ENCODE measurements around the gene NPEPL1. TPM values are rescaled to one million over a fixed set of nuclear protein-coding genes. Genes with fewer than 3 reads are reported as not detected.

The NPEPL1 gene
- total RNA-seq, 1 experiment from 2014 or later = 31.1 TPM

DNA sequence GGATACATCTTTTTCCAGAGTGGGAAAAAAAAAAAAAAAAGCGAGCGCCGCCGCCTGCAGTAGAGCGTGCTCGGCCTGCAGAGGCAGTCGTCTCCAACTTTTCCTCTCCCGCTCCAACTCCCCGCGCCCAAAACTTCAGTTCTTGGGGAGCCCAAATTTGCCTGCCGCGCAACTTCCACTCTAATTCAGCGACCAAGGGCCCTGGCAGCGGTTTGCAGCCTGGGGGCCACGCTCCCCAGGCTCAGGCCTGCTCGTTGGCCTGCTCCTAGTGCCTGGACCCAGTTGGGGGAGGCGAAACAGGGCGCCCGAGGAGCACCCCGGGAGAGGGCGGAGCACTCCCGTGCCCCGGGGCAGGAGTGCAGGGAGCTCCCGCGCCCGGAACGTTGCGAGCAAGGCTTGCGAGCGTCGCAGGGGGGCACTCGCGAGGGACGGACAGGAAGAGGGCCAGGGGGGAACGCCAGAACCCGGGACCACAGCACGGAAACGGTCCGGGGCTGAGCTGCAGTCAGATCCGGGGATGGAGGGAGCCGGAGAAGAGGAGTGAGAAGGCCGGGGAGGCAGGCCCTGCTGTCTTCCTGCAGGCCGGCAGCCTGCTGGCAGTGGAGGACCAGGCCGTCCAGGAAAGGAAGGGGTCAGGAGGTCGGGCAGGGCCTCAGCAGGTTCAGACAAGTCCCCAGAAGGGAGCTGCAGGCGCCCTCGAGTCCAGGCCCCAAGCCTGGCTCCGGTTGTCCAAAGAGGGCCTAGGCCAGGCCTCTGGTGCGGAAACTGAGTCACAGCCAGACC is 41.6 kb upstream of the NPEPL1 start, which contains the start of gene STX16:
Gene STX16, plus strand, starts transcription at position 508 of the 783 bp plus-strand sequence. CDS start 724 bp downstream, outside the sequence.
- DNase-seq = peak; percentile 90
- H3K4me1 Mint-ChIP-seq = peaks cover 31% of the 10 kb centered on the region in 2 experiments
- peaks cover 14% of the 10 kb centered on the region; the same call in 1 of the 2 replicates for H3K79me2 ChIP-seq (ENCODE audit: insufficient read depth, low read length)
- peak within 1 kb of the TSS; percentile 98 to 100 (median 99) for H3K27ac Mint-ChIP-seq
- H3K23ac ChIP-seq (ENCODE audit: insufficient read length, low read depth, low read length) = no peak within 1 kb of the TSS
- H2BK120ac ChIP-seq (ENCODE audit: low read depth, low read length, poor library complexity, severe bottlenecking) = no peak within 1 kb of the TSS
- H3K27me3 Mint-ChIP-seq (ENCODE audit: low read depth) = peaks cover 2% of the 10 kb centered on the region; the same call in 1 of the 2 replicates
- TF ChIP-seq, protein P1, sequence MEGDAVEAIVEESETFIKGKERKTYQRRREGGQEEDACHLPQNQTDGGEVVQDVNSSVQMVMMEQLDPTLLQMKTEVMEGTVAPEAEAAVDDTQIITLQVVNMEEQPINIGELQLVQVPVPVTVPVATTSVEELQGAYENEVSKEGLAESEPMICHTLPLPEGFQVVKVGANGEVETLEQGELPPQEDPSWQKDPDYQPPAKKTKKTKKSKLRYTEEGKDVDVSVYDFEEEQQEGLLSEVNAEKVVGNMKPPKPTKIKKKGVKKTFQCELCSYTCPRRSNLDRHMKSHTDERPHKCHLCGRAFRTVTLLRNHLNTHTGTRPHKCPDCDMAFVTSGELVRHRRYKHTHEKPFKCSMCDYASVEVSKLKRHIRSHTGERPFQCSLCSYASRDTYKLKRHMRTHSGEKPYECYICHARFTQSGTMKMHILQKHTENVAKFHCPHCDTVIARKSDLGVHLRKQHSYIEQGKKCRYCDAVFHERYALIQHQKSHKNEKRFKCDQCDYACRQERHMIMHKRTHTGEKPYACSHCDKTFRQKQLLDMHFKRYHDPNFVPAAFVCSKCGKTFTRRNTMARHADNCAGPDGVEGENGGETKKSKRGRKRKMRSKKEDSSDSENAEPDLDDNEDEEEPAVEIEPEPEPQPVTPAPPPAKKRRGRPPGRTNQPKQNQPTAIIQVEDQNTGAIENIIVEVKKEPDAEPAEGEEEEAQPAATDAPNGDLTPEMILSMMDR (conservative IDR thresholded peaks at IDR 0.05) = peak; percentile 82
- no peak within 1 kb of the TSS for H2BK20ac ChIP-seq (ENCODE audit: low read depth, low read length, poor library complexity, severe bottlenecking)
- H3K27ac ChIP-seq (ENCODE audit: insufficient read length, low read depth, low read length) = peak within 1 kb of the TSS; percentile 95
- H3K4me3 Mint-ChIP-seq = peak within 1 kb of the TSS; percentile 95 to 98
- peak within 1 kb of the TSS; percentile 84 for H3K18ac ChIP-seq (ENCODE audit: insufficient read length, low read depth, low read length)
- H3K9ac ChIP-seq (ENCODE audit: extremely low read depth, insufficient read length, low read length) = peak within 1 kb of the TSS; percentile 71
- peaks cover 21% of the 10 kb centered on the region for H3K23me2 ChIP-seq (ENCODE audit: insufficient read length, low read depth, low read length, poor library complexity, severe bottlenecking)
- no peak within 1 kb of the TSS; the same call in 1 of the 2 replicates for H2BK15ac ChIP-seq (ENCODE audit: low read depth, low read length)
- no peaks in the 10 kb centered on the region for H3K9me3 ChIP-seq (ENCODE audit: control insufficient read depth, low read depth, low read length)
- H3K79me1 ChIP-seq (ENCODE audit: insufficient read depth, low read depth, low read length, poor library complexity, severe bottlenecking) = no peaks in the 10 kb centered on the region
- H3K56ac ChIP-seq (ENCODE audit: insufficient read length, low read depth, low read length) = peak within 1 kb of the TSS; percentile 70
- H2AK5ac ChIP-seq (ENCODE audit: insufficient read length, low read length) = no peak within 1 kb of the TSS
- no peak within 1 kb of the TSS for H3T11ph ChIP-seq (ENCODE audit: low read length)
- H3K27me3 ChIP-seq (ENCODE audit: insufficient read depth, low read length) = no peaks in the 10 kb centered on the region
- no peaks in the 10 kb centered on the region; a peak in 1 of 5 replicates for H3K9me3 Mint-ChIP-seq
- H3K14ac ChIP-seq (ENCODE audit: insufficient read depth, low read length) = peak within 1 kb of the TSS; percentile 85
- H2AFZ ChIP-seq (ENCODE audit: low read length) = no peak within 1 kb of the TSS
- H2BK5ac ChIP-seq (ENCODE audit: insufficient read length, low read length) = peak within 1 kb of the TSS; percentile 88
- peak within 1 kb of the TSS; percentile 98 for H3K4me2 ChIP-seq (ENCODE audit: insufficient read depth, insufficient read length, low read length)
- H3K4ac ChIP-seq (ENCODE audit: low read depth, low read length) = peak within 1 kb of the TSS; percentile 11
- no peak within 1 kb of the TSS for H2BK12ac ChIP-seq (ENCODE audit: insufficient read length, low read depth, low read length)
- H4K5ac ChIP-seq (ENCODE audit: insufficient read length, low read depth, low read length) = no peak within 1 kb of the TSS
- no peaks in the 10 kb centered on the region for H4K20me1 ChIP-seq (ENCODE audit: control insufficient read depth, insufficient read depth, insufficient read length)
- peak within 1 kb of the TSS; percentile 11 for H4K91ac ChIP-seq (ENCODE audit: insufficient read length, low read depth, low read length)
- WGBS (ENCODE audit: extremely low coverage, insufficient read length, low lambda C conversion rate) = no CpG with 5 or more reads among the region's 49 CpGs
- H4K8ac ChIP-seq (replicated peaks; ENCODE audit: insufficient read length, low read depth, low read length) = no peak within 1 kb of the TSS
- H3K4me1 ChIP-seq (ENCODE audit: insufficient read depth, low read length) = peaks cover 2% of the 10 kb centered on the region; the same call in 1 of the 2 replicates
- peaks cover 0 to 5% (median 2%) of the 10 kb centered on the region in 3 experiments; a peak in 4 of 7 replicates for H3K36me3 Mint-ChIP-seq (ENCODE audit: insufficient read depth in 1 of 3, low read depth in 3 of 3)

Data from H9 (cell line).